Measurements from ENCODE around the gene CIPC.

Gene CIPC

DNA sequence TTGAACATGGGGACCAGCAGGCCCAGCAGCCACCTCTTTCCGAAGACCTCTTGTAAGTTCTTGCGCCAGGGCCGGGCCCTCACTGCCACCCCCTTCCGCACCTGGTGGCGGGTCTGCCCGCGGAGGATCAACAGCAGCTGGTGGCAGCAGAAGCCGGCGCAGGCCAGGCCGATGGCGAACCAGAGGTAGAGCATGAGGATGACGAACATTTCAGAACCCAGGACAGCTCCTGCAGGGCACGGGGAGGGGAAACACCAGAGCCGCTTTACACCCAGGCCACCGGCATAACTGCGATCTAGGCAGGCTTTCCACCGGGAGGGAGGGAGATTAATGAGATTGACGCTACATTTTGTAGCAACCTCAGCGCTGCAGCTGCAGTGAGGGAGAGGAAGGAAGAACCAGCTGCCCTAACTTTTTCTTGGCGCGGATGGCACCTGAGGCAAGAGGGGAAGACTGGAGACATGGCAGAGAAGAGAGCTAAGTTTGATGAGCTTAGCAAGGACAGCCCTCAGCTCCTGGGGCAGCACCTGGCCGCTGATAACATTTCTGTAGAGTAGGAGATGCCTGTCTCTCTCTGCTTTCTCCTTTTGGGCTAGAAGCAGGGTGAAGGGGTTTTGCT is 35.8 kb downstream of the CIPC start:
- Histone ChIP-seq H3K9me3 (ENCODE audit: control extremely low read depth in 1 of 5, control insufficient read depth in 4 of 5, insufficient read depth in 2 of 5, low read depth in 1 of 5, low read length in 4 of 5) (no peaks in the 10 kb centered on the region), H3K4me1 (ENCODE audit: control extremely low read depth in 1 of 4, control insufficient read depth in 4 of 4, insufficient read depth in 4 of 4, low read length in 3 of 4) (no peaks in the 10 kb centered on the region), H3K4me3 (ENCODE audit: control insufficient read depth in 1 of 7, extremely low read depth in 1 of 7, insufficient read depth in 4 of 7, low read depth in 2 of 7, low read length in 6 of 7) (no peak overlapping the region), H3K27me3 (replicated peaks in 2 of 5; ENCODE audit: control insufficient read depth in 4 of 5, insufficient read depth in 5 of 5, low read length in 4 of 5) (peaks cover 0 to 86% (median 40%) of the 10 kb centered on the region in 5 experiments), H3K36me3 (ENCODE audit: control insufficient read depth in 4 of 4, insufficient read depth in 4 of 4, low read length in 3 of 4) (no peaks in the 10 kb centered on the region), H3K27ac (ENCODE audit: insufficient read depth in 1 of 2, low read depth in 1 of 2, low read length in 2 of 2, poor library complexity in 1 of 2, severe bottlenecking in 2 of 2) (no peak overlapping the region)
- peak; percentile 83 to 93 (median 91) for DNase-seq
- CTCF ChIA-PET: interaction anchor here (0.7 to 4.4 kb wide), 12 partner anchors 8 to 182 kb away, joined by 3 to 36 read pairs (median 7); no protein-coding TSS in a partner anchor
- 9% methylated on average over 18 of the region's 22 CpGs for WGBS (ENCODE audit: insufficient coverage)
- POLR2A ChIA-PET: interaction anchor here (0.6 to 0.8 kb wide), 2 partner anchors 60 to 83 kb away, joined by 3 read pairs; no protein-coding TSS in a partner anchor

DNA sequence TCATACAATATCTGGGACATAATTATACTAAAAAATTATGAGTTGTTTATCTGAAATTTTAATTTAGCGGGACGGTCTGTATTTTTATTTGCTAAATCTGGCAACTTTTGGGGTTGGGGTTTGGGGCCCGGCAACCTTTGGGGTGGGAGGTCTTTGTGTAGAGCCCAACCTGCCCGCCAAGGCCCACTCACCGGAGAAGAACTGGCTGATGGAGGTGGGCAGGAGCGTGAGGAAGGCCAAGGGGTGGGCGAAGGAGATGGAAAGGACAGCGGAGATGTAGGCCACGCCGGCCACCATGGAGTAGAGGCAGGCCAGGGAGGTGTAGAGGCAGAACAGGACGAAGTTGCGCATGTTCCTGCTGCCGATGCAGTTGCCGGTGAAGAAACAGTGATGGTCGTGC is 41.0 kb downstream of the CIPC start:
- Histone ChIP-seq H3K4me1 (ENCODE audit: control extremely low read depth in 1 of 4, control insufficient read depth in 4 of 4, insufficient read depth in 4 of 4, low read length in 3 of 4) (peaks cover 0 to 34% (median 30%) of the 10 kb centered on the region in 4 experiments), H3K4me3 (ENCODE audit: control insufficient read depth in 1 of 7, extremely low read depth in 1 of 7, insufficient read depth in 4 of 7, low read depth in 2 of 7, low read length in 6 of 7) (no peak overlapping the region), H3K27me3 (replicated peaks in 2 of 5; ENCODE audit: control insufficient read depth in 4 of 5, insufficient read depth in 5 of 5, low read length in 4 of 5) (peaks cover 0 to 93% (median 61%) of the 10 kb centered on the region in 5 experiments), H3K36me3 (ENCODE audit: control insufficient read depth in 4 of 4, insufficient read depth in 4 of 4, low read length in 3 of 4) (no peaks in the 10 kb centered on the region), H3K27ac (ENCODE audit: insufficient read depth in 1 of 2, low read depth in 1 of 2, low read length in 2 of 2, poor library complexity in 1 of 2, severe bottlenecking in 2 of 2) (no peak overlapping the region), H3K9me3 (ENCODE audit: control extremely low read depth in 1 of 5, control insufficient read depth in 4 of 5, insufficient read depth in 2 of 5, low read depth in 1 of 5, low read length in 4 of 5) (no peaks in the 10 kb centered on the region)
- 85% methylated on average over 13 of the region's 15 CpGs for WGBS (ENCODE audit: insufficient coverage)
- ChIA-PET POLR2A (no interaction called here), CTCF (interaction anchor here (1.3 to 6.7 kb wide), 3 partner anchors 13 to 177 kb away, joined by 4 to 58 read pairs (median 4); no protein-coding TSS in a partner anchor)
- no peak for DNase-seq

DNA sequence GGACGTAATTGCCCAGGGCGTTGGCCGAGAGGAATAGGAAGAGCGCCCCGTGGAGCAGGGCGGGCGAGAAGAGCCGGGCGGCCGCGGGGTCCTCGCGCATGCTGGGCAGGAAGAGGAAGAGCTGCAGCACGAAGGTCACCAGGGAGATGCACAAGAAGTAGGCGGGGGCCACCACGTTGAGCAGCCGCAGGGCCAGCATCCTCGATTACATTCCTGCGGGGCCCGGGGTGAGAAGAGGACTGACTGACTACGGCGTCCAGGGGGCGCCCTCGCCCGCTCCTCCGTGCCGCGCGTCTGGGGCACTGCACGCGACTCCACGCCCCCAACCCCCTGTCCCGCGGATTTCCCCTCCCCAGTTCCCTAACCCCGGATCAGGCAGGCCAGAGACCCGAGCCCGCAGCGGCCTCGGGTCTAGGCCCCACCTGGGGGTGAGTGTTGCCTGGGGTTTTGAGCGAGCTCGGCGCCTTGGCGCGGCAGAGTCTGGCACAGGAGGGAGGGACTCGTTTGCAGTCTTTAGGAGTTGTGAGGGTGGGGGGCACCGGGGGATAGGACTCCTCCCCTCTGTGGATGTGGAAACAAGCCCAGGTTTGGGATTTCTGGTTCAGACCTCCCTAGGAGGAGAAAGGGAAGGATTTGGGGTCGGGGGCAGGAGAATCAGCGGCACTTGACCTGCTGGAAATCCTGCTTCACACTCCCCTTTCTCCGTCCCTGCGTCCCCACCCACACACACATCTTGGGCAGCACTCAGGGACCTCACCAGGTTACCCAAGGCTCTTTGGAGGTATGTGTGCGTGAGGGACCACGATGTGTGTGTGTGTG is 41.7 kb downstream of the CIPC start:
- CTCF ChIA-PET: interaction anchor here (0.5 to 6.7 kb wide), 5 partner anchors 12 to 268 kb away, joined by 3 to 58 read pairs (median 4); no protein-coding TSS in a partner anchor
- DNase-seq: peak; percentile 59 to 76 (median 71)
- peaks cover 0 to 93% (median 60%) of the 10 kb centered on the region in 5 experiments for H3K27me3 ChIP-seq (replicated peaks in 2 of 5; ENCODE audit: control insufficient read depth in 4 of 5, insufficient read depth in 5 of 5, low read length in 4 of 5)

DNA sequence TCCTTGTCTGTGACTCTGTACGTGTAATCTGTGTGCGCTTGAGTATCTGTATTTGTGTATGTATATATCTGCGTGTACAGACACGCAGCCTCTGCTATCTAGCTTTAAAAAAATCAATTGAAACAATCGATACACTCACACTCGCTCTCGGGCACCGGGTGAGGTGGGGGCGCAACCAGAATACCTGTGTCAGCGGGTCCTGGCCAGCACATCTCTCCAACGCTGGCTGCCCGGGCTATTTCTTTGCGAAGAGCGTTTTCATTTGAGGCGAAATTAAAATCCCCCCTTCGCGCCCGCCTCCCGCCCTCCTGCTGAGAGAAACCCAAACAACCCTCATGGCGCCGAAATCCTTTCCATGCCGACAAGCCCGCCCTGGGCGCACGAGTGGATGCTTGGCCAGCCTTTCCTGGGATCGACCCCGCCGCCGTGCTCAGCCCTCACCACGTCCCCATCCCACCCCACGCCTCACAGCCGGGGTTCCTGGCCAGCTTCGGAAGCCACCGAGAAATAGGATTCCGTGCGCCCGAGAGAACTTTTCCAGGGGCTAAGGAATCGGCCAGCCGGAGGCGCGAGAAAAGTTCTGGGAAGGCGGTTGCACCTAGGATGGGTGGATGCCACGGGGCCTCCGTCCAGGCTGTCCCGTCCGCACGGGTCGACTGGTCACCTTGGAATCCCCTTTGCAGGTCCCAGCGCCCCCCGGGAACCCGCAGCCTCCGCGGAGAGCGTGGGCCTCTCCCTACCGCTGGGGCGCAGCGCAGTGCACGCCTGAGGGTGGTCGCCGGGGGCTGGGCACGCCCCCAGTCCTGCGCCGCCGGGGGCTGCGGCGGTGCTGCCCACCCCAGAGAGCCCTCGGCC is 42.5 kb downstream of the CIPC start:
- peaks cover 0 to 93% (median 67%) of the 10 kb centered on the region in 5 experiments for H3K27me3 ChIP-seq (replicated peaks in 2 of 5; ENCODE audit: control insufficient read depth in 4 of 5, insufficient read depth in 5 of 5, low read length in 4 of 5)
- no peak overlapping the region for H3K27ac ChIP-seq (ENCODE audit: insufficient read depth in 1 of 2, low read depth in 1 of 2, low read length in 2 of 2, poor library complexity in 1 of 2, severe bottlenecking in 2 of 2)
- CTCF ChIA-PET: interaction anchor here (0.5 to 6.7 kb wide), 5 partner anchors 11 to 267 kb away, joined by 3 to 58 read pairs (median 4); no protein-coding TSS in a partner anchor
- H3K4me3 ChIP-seq (ENCODE audit: control insufficient read depth in 1 of 7, extremely low read depth in 1 of 7, insufficient read depth in 4 of 7, low read depth in 2 of 7, low read length in 6 of 7): peak overlapping the region in 6 of 7 experiments; percentile 37 to 71 (median 54)
- H3K9me3 ChIP-seq (ENCODE audit: control extremely low read depth in 1 of 5, control insufficient read depth in 4 of 5, insufficient read depth in 2 of 5, low read depth in 1 of 5, low read length in 4 of 5): no peaks in the 10 kb centered on the region
- WGBS (ENCODE audit: insufficient coverage): 3% methylated on average over 37 of the region's 67 CpGs
- no peak for DNase-seq
- no peaks in the 10 kb centered on the region for H3K36me3 ChIP-seq (ENCODE audit: control insufficient read depth in 4 of 4, insufficient read depth in 4 of 4, low read length in 3 of 4)
- H3K4me1 ChIP-seq (ENCODE audit: control extremely low read depth in 1 of 4, control insufficient read depth in 4 of 4, insufficient read depth in 4 of 4, low read length in 3 of 4): peaks cover 0 to 34% (median 30%) of the 10 kb centered on the region in 4 experiments
- POLR2A ChIA-PET: no interaction called here

More for the DNA sequence above, 41.7 kb downstream of the CIPC start:
- Histone ChIP-seq H3K4me1 (ENCODE audit: control extremely low read depth in 1 of 4, control insufficient read depth in 4 of 4, insufficient read depth in 4 of 4, low read length in 3 of 4) (peaks cover 0 to 34% (median 30%) of the 10 kb centered on the region in 4 experiments), H3K9me3 (ENCODE audit: control extremely low read depth in 1 of 5, control insufficient read depth in 4 of 5, insufficient read depth in 2 of 5, low read depth in 1 of 5, low read length in 4 of 5) (no peaks in the 10 kb centered on the region), H3K4me3 (ENCODE audit: control insufficient read depth in 1 of 7, extremely low read depth in 1 of 7, insufficient read depth in 4 of 7, low read depth in 2 of 7, low read length in 6 of 7) (peak overlapping the region in 3 of 7 experiments; percentile 4 to 71 (median 55)), H3K36me3 (ENCODE audit: control insufficient read depth in 4 of 4, insufficient read depth in 4 of 4, low read length in 3 of 4) (no peaks in the 10 kb centered on the region), H3K27ac (ENCODE audit: insufficient read depth in 1 of 2, low read depth in 1 of 2, low read length in 2 of 2, poor library complexity in 1 of 2, severe bottlenecking in 2 of 2) (no peak overlapping the region)
- WGBS (ENCODE audit: insufficient coverage): 3% methylated on average over 34 of the region's 52 CpGs
- POLR2A ChIA-PET: no interaction called here

DNA sequence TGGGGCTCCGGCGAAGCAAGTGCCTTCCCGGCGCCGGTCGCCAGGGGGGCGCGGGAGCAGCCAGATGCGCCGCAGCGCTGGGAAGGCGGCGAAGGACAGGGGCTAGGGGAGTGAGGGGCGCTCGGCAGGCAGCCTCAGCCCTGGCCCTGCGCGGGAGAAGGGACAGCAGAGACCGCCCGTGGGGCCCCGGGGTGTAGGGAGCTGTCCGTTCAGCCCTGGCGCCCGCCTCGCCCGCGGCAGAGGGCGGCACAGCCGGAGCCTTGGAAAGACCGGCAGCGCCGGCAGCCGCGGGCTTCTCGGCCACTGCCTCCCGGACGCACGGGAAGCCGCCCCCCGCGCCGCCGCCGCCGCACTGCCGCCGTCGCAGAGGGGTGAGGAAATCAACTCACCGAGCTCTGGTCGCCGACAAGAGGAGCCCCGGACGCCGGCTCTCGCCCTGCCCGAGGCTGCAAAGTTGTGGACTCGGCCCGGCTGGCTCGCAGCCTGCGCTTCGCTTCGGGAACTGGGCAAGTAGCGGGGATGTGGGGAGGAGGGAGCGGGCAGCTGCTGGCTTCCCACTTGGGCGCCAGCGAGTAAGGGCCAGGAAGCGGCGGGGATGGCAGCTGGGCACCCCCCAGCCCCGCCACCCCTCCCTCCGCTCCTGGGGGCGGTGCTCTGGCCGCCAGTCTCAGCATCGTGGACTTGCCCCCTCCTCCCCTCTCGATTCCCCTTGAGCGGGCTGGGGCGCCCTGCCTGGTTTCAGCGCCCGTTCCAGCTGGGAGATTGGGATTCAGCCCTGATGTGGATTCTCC is 43.4 kb downstream of the CIPC start, which contains the start of gene ZDHHC22:
TSS of gene ZDHHC22 (minus strand) at position 578 of the 791 bp plus-strand sequence. CDS start 2,053 bp downstream, outside the sequence.
- ChIA-PET POLR2A (no interaction called here), CTCF (interaction anchor here (1.2 to 6.7 kb wide), 4 partner anchors 10 to 89 kb away, joined by 3 to 58 read pairs (median 6); no protein-coding TSS in a partner anchor)
- DNase-seq: peak in 2 of 3 donors; percentile 48 to 59
- Histone ChIP-seq H3K4me1 (ENCODE audit: control extremely low read depth in 1 of 4, control insufficient read depth in 4 of 4, insufficient read depth in 4 of 4, low read length in 3 of 4) (peaks cover 0 to 34% (median 30%) of the 10 kb centered on the region in 4 experiments), H3K36me3 (ENCODE audit: control insufficient read depth in 4 of 4, insufficient read depth in 4 of 4, low read length in 3 of 4) (no peaks in the 10 kb centered on the region), H3K4me3 (ENCODE audit: control insufficient read depth in 1 of 7, extremely low read depth in 1 of 7, insufficient read depth in 4 of 7, low read depth in 2 of 7, low read length in 6 of 7) (peak within 1 kb of the TSS; percentile 17 to 71 (median 52)), H3K27ac (ENCODE audit: insufficient read depth in 1 of 2, low read depth in 1 of 2, low read length in 2 of 2, poor library complexity in 1 of 2, severe bottlenecking in 2 of 2) (no peak within 1 kb of the TSS), H3K9me3 (ENCODE audit: control extremely low read depth in 1 of 5, control insufficient read depth in 4 of 5, insufficient read depth in 2 of 5, low read depth in 1 of 5, low read length in 4 of 5) (no peaks in the 10 kb centered on the region), H3K27me3 (replicated peaks in 2 of 5; ENCODE audit: control insufficient read depth in 4 of 5, insufficient read depth in 5 of 5, low read length in 4 of 5) (peaks cover 0 to 93% (median 72%) of the 10 kb centered on the region in 5 experiments)
- under 1% methylated on average over 63 of the region's 77 CpGs for WGBS (ENCODE audit: insufficient coverage)

All from common myeloid progenitor, CD34-positive (primary cell).